Measurements from ENCODE around the gene ERC2. TPM values are rescaled to one million over a fixed set of nuclear protein-coding genes. Genes with fewer than 3 reads are reported as not detected.

Gene ERC2
- total and polyA plus RNA-seq, 2 donors (not counting 3 experiments of a cell fraction or from before 2014, with no cell fraction given): 5.6 to 15.5 TPM

DNA sequence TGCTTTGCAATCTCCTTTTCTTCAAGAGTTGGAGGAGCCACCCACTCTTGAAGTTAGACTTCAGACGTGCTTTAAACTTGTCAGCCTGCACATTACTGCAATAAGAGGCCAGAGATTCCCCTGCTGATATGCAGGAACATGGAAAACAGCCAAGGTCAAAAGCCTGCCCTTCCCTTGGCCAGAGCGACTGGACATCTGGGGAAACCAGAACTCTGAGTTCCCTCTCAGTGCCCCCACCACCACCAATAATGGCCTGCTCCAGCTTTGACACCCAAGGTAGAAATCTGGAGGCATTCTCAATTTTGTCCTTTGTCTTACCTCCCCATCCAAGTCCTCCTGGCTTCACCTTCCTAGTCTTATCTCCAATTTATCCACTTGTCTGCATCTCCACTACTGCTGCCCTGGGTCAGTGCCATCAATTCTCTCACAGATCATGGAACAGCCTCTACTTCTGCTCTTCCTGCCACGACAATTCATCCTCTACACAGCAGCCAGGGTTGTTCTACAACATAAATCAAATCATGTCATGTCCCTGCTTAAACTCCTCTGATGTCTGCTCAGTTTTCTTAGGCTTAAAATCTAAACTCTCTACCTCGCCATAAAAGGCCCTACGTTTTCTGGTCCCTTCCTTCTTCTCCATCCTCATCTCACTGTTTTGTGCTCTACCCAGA lies 789.6 kb downstream of the ERC2 start:
- dilution Hi-C loops (cut with MboI; ENCODE audit: extremely low pct_ligation_motif_present, low sequenced_read_pairs) (no loop called here), intact Hi-C loops (cut with micrococcal nuclease) (no loop called here)
- Histone ChIP-seq H3K9me3 (replicated peaks; ENCODE audit: control insufficient read depth, insufficient read depth, low read length) (no peaks in the 10 kb centered on the region), H3K79me2 (ENCODE audit: control insufficient read depth, insufficient read depth, low read length) (no peaks in the 10 kb centered on the region), H3K4me2 (ENCODE audit: insufficient read depth, low read length) (no peak overlapping the region), H4K20me1 (replicated peaks; ENCODE audit: control insufficient read depth, extremely low read depth, insufficient read depth, low read length) (no peaks in the 10 kb centered on the region), H2AFZ (ENCODE audit: low read depth, low read length) (no peak overlapping the region), H3K4me1 (ENCODE audit: control insufficient read depth, extremely low read depth, insufficient read depth, low read length) (no peaks in the 10 kb centered on the region), H3K4me3 (replicated peaks in 1 of 3; ENCODE audit: insufficient read depth in 1 of 3, low read depth in 1 of 3, low read length in 3 of 3) (no peak overlapping the region), H3K9ac (replicated peaks; ENCODE audit: extremely low read depth, insufficient read depth, low read length) (no peak overlapping the region), H3K27me3 (ENCODE audit: control insufficient read depth in 2 of 2, insufficient read depth in 2 of 2, low read length in 2 of 2) (no peaks in the 10 kb centered on the region), H3K27ac (ENCODE audit: insufficient read depth, low read depth, low read length) (no peak overlapping the region), H3K36me3 (ENCODE audit: control insufficient read depth in 2 of 2, extremely low read depth in 1 of 2, insufficient read depth in 2 of 2, low read length in 2 of 2) (no peaks in the 10 kb centered on the region), H3K9me1 (replicated peaks; ENCODE audit: control insufficient read depth, extremely low read depth, insufficient read depth, low read length) (no peaks in the 10 kb centered on the region)
- DNase-seq (ENCODE audit: low read depth, low spot score): peak; percentile 2
- TF ChIP-seq, protein P1, sequence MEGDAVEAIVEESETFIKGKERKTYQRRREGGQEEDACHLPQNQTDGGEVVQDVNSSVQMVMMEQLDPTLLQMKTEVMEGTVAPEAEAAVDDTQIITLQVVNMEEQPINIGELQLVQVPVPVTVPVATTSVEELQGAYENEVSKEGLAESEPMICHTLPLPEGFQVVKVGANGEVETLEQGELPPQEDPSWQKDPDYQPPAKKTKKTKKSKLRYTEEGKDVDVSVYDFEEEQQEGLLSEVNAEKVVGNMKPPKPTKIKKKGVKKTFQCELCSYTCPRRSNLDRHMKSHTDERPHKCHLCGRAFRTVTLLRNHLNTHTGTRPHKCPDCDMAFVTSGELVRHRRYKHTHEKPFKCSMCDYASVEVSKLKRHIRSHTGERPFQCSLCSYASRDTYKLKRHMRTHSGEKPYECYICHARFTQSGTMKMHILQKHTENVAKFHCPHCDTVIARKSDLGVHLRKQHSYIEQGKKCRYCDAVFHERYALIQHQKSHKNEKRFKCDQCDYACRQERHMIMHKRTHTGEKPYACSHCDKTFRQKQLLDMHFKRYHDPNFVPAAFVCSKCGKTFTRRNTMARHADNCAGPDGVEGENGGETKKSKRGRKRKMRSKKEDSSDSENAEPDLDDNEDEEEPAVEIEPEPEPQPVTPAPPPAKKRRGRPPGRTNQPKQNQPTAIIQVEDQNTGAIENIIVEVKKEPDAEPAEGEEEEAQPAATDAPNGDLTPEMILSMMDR (IDR thresholded peaks at IDR 0.05; ENCODE audit: extremely low read depth in 1 of 2, insufficient read depth in 1 of 2, low read depth in 1 of 2, low read length in 2 of 2): no peak
- TF ChIP-seq, protein P2, sequence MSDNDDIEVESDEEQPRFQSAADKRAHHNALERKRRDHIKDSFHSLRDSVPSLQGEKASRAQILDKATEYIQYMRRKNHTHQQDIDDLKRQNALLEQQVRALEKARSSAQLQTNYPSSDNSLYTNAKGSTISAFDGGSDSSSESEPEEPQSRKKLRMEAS (IDR thresholded peaks at IDR 0.05; ENCODE audit: insufficient read depth, insufficient read length): no peak
- TF ChIP-seq FOS (IDR thresholded peaks at IDR 0.05; ENCODE audit: borderline replicate concordance, insufficient read depth, low read length) (no peak), EZH2 (IDR thresholded peaks at IDR 0.05; ENCODE audit: borderline replicate concordance, low read depth, low read length, severe bottlenecking) (no peak), GATA2 (IDR thresholded peaks at IDR 0.05; ENCODE audit: insufficient read depth, insufficient read length, low read depth, low read length) (no peak), MYC (IDR thresholded peaks at IDR 0.05; ENCODE audit: low read depth, low read length) (no peak)
- no peak for FAIRE-seq
- ChIA-PET POLR2A (no interaction called here), CTCF (no interaction called here)
- BruUV-seq (replicated peaks): no TSS peak
